Activated naive CD4-positive, alpha-beta T cell treated with anti-CD3 and anti-CD28 coated beads, Interleukin-2, amount 50 U/mL, for 16 hours (primary cell): ENCODE measurements around the gene CXXC1.
A peak's percentile ranks its signal among the peaks of the same experiment; 100 is the strongest.
"Not testable (repeated sequence)": the region's sequence is repeated elsewhere in the genome, so short reads cannot be mapped to it uniquely, and the experiment has no call there.

ENCODE experiments used
- DNase-seq: peaks from one replicate; pipeline ENCODE4 v3.0.0-alpha.2; 2020

Gene CXXC1

GRCh38 chr18:50297621-50298442, 10.3 kb upstream of the CXXC1 start:
- DNase-seq = peak; percentile 64

DNA sequence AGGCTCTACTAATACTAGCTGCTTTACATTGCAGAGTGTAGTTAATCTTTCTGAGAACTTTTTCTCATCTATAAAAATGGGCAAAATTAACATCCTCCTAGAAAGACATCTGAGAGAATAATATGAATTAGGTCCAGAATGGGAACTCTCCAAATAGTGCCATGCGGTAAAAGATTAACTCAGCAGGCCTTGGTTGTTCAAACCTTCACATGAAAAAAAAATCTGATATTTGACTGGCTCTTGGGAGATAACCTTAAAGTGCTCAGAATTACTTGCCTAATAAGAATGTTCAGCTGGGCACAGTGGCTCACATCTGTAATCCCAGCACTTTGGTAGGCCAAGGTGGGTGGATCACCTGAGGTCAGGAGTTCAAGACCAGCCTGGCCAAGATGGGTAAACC, 5.5 kb upstream of the CXXC1 start:
- no peak for DNase-seq

- DNase-seq = no peak
Observed at GRCh38 chr18:50289108-50289443, 1.6 kb upstream of the CXXC1 start.

- not testable (repeated sequence) for DNase-seq
Observed at GRCh38 chr18:50288348-50289107, 1.0 kb upstream of the CXXC1 start.

GRCh38 chr18:50287028-50287440, 458 bp downstream of the CXXC1 start:
- DNase-seq = no peak

DNA sequence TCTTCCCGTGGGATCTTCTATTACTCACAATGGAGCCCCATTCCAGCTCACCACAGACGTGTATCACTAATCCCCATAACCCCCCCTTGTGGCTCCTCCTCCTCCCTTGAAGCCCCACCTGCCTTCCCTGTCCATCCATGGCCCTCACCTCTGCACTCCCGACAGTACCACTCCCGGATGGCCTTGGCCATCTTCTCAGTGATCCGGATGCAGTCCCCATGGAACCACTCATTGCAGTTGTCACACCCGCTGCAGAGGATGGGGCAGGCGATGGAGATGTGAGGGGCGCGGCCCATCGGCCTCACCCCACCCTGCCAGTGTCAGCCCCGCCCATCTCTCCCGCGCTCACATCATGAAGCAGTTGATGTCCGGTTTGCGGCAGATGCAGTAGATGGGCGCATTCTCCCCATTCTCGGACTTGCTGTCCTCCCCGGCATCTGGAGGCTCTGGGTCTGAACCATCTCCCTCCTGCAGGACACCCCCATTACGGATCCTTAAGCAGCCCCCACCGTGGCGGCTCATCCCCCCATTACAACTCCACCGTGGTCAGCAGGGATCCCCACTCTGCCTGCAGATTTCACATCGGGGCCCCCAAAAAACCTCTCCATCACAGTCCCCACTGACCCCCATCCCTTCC, 983 bp downstream of the CXXC1 start:
- no peak for DNase-seq

GRCh38 chr18:50285631-50286321, 1.7 kb downstream of the CXXC1 start:
- DNase-seq = no peak

DNA sequence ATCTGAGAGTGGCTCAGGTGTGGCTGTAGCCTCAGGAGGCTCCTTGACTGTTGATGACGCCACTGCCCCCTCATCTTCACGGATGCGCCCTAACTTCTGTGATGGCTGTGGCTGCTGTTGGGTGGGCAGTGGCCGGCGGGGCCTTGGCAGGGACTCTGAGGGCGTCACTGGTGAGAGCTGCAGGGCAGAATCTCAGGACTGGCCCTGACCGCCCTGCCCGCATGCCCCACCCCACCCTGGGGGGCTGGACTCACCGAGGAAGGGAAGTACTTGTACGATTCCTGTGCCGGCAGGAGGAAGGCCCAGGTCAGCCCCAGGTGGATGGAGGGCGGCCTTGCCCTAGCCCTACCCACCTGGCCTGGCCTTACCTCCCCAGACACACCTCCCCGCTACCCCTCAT, 2.4 kb downstream of the CXXC1 start:
- no peak for DNase-seq

GRCh38 chr18:50284255-50284885, 3.1 kb downstream of the CXXC1 start:
- DNase-seq = no peak

DNA sequence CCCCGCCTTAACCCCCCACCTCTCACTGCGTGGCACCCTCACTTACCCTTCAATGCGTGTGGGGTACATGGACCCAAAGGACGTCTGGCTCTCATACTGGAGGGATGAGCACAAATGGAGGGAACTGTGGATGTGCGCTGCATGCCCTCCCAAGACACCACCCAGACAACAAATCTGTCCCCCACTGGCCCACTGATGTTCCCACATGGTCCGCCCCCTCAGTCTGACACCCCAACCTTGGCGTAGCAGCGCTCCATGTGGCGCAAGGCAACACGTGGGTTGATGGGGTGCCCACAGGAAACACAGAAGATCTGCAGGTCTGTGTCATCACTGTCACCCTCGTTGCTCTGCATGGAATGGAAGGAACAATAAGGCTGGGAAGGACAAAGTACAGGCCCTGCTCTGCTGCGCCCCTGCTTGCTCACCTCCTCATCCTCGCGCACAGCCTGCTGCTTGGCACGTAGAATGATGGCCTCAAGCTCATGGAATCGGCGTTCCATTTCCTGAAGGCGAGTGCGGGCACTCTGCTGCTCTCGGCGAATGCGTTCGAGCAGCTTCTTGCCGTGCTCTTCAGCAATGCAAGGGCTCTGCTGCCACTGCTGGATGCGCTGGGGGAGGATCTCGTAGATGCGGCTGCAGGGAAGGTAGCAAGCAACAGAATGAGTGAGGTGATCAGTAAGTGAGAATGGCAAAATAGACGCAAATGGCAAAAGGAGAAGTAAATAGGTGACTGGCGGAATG, 3.9 kb downstream of the CXXC1 start:
- no peak for DNase-seq

GRCh38 chr18:50282521-50283335, 4.8 kb downstream of the CXXC1 start:
- DNase-seq = no peak

DNA sequence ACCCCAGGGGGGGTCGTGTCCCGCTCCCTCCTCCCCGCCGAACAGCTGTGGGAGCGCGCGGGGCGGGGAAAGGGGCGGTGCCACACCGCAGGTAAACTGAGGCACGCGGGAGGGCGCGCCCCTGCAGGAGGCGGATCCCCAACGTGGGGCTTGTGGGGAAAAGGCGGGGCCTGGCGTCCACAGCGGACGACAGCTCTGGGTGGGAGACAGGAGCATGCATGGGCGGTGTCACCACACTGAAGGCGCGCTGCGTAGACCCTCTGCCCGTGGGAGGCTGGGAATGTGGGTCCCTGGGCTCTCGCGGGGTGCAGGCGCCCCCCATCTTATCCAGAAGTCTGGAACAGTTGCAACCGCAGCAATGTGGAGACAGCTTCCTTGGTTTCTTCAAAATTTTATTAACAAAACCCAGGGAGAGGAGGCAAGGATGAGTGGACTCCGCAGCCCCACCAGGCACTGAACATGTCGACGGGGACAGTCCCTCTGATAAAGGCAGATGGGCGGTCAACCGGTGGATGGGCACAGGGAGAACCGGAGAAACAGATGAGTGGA, 5.4 kb downstream of the CXXC1 start:
- no peak for DNase-seq

GRCh38 chr18:50281295-50281971, 6.1 kb downstream of the CXXC1 start, which contains the start of gene MBD1:
Gene MBD1 (minus strand): TSS chr18:50281523. CDS start chr18:50279992, 1,531 bp downstream.
- DNase-seq = peak; percentile 97

- no peak for DNase-seq
Observed at GRCh38 chr18:50280707-50281294, 6.7 kb downstream of the CXXC1 start.

DNA sequence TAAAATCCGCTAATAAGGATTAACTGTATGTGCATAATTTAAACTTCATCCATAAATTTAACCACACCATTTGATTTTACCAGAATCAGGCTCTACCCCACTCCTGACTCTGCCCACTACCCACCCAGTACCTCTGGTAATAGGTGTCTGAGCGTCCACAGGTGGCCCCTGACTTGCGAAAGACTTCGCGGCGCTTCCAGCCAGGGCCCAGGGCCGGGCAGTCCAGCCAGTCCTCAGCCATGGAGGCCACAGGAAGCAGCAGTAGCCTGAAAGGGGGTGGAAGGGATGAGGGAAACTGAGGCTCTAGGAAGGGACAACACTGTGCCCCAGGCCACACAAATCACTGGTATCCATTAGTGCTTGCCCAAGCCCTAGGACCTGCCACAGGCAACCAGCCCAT, 7.7 kb downstream of the CXXC1 start:
- no peak for DNase-seq

- no peak for DNase-seq
Observed at GRCh38 chr18:50277942-50278341, 9.6 kb downstream of the CXXC1 start.

DNA sequence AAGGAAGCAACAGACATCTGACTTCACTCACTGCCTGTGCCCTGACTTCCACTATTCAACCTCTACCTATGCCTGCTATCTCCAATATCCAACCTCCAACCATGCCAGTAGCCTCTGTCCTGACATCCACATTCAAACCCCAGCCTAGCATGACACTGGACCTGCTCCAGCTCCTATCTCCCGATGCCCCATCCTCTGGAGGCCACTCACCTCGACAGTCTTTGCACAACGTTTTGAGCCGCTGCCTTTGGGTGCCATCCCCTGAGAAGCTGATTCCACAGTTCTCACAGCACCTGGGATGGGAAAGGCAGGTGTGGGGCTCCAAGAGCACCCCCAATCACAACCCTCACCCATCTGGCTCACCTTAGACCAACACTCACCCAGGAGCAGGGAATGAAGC, 11.0 kb downstream of the CXXC1 start:
- DNase-seq = no peak

DNA sequence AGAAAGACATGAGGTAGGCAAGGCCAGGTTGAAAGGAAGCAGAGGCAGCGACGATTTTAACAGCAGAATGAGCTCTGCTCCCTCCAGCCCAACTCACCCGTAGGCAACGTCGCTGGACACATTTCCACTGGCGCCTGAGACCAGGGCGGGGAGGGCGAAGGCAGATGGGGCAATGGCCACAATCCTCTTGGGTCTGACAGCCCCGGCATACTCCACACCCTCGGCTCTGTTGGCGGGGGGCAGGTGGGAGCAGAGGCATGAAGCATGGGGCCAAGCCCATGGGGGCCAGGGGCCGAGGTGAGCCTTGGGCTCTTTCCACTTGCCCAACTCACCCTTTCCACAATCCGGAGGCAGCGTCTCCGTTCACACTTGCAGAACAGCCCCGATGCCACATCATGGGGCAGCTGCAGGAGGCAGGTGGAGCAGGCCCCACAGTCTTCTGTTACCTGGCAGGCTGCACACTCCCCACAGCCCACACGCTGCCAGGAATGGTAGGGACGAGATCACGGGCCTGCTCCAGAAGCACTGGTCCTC, 11.9 kb downstream of the CXXC1 start:
- no peak for DNase-seq

DNA sequence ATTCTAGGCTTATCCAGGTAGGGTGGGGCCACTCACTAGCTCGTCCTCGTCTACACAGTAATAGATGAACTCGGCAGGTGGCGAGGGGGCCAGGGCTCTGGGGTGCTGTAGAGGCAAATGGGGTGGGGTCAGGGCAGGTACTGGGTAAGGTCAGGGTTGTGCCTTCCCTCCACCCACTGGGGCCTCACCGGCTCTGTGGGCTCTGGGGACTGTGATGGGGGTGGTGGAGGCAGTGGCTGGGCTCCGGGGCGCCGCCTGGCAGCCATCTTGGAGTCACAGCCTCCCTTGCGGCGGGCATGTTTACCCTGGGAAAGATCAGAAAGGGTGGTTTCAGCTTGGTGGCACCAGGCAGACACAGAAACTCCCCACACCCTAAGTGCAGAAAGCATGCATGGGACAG, 12.6 kb downstream of the CXXC1 start:
- no peak for DNase-seq
